Measurements from ENCODE around the gene CCDC187. TPM values are rescaled to one million over a fixed set of nuclear protein-coding genes. Genes with fewer than 3 reads are reported as not detected.

CCDC187 gene
- total RNA-seq, 2 experiments from 2014 or later: 0.05 TPM; not detected in 1

GRCh38 chr9:136299541-136299940, 4.4 kb downstream of the CCDC187 start:
- intact Hi-C loops (cut with DNase I, micrococcal nuclease): no loop called here
- CTCF ChIA-PET: no interaction called here

GRCh38 chr9:136299116-136299515, 4.8 kb downstream of the CCDC187 start:
- no peak for ATAC-seq
- Mint-ChIP-seq H3K9me3 (ENCODE audit: low read depth) (no peaks in the 10 kb centered on the region), H3K4me1 (no peaks in the 10 kb centered on the region), H3K27ac (no peak overlapping the region), H3K27me3 (no peaks in the 10 kb centered on the region), H3K4me3 (no peak overlapping the region), H3K36me3 (ENCODE audit: low read depth) (no peaks in the 10 kb centered on the region)
- DNase-seq: no peak
- ChIA-PET CTCF (no interaction called here), POLR2A (no interaction called here)
- intact Hi-C loops (cut with DNase I, micrococcal nuclease): no loop called here

More at GRCh38 chr9:136299541-136299940, 4.4 kb downstream of the CCDC187 start:
- H3K4me3 Mint-ChIP-seq: no peak overlapping the region
- H3K27ac Mint-ChIP-seq: no peak overlapping the region
- POLR2A ChIA-PET: no interaction called here
- no peaks in the 10 kb centered on the region for H3K27me3 Mint-ChIP-seq
- DNase-seq (no peak), ATAC-seq (no peak)
- no peaks in the 10 kb centered on the region for H3K36me3 Mint-ChIP-seq (ENCODE audit: low read depth)
- H3K4me1 Mint-ChIP-seq: no peaks in the 10 kb centered on the region
- no peaks in the 10 kb centered on the region for H3K9me3 Mint-ChIP-seq (ENCODE audit: low read depth)

- CTCF ChIA-PET: no interaction called here
- no peaks in the 10 kb centered on the region for H3K36me3 Mint-ChIP-seq (ENCODE audit: low read depth)
- POLR2A ChIA-PET: no interaction called here
Observed at GRCh38 chr9:136297766-136298735, 5.8 kb downstream of the CCDC187 start.

GRCh38 chr9:136297016-136297691, 6.7 kb downstream of the CCDC187 start:
- H3K4me3 Mint-ChIP-seq: no peak overlapping the region
- H3K4me1 Mint-ChIP-seq: no peaks in the 10 kb centered on the region
- ChIA-PET CTCF (interaction anchor here (0.6 kb wide), 1 partner anchor 17 kb away, joined by 5 read pairs; no protein-coding TSS in a partner anchor), POLR2A (no interaction called here)
- intact Hi-C loops (cut with DNase I, micrococcal nuclease): no loop called here
- H3K27ac Mint-ChIP-seq: no peak overlapping the region
- H3K9me3 Mint-ChIP-seq (ENCODE audit: low read depth): no peaks in the 10 kb centered on the region
- DNase-seq: no peak
- H3K27me3 Mint-ChIP-seq: no peaks in the 10 kb centered on the region
- no peaks in the 10 kb centered on the region for H3K36me3 Mint-ChIP-seq (ENCODE audit: low read depth)
- ATAC-seq: no peak

More at GRCh38 chr9:136297766-136298735, 5.8 kb downstream of the CCDC187 start:
- H3K9me3 Mint-ChIP-seq (ENCODE audit: low read depth): no peaks in the 10 kb centered on the region
- H3K4me1 Mint-ChIP-seq: no peaks in the 10 kb centered on the region
- no peaks in the 10 kb centered on the region for H3K27me3 Mint-ChIP-seq
- H3K4me3 Mint-ChIP-seq: no peak overlapping the region
- DNase-seq: no peak
- intact Hi-C loops (cut with DNase I, micrococcal nuclease): no loop called here
- H3K27ac Mint-ChIP-seq: no peak overlapping the region
- ATAC-seq: no peak

- CTCF ChIA-PET: interaction anchor here (0.6 kb wide), 1 partner anchor 18 kb away, joined by 5 read pairs; no protein-coding TSS in a partner anchor
- H3K4me1 Mint-ChIP-seq: no peaks in the 10 kb centered on the region
- no peaks in the 10 kb centered on the region for H3K9me3 Mint-ChIP-seq (ENCODE audit: low read depth)
- DNase-seq: no peak
- H3K27ac Mint-ChIP-seq: no peak overlapping the region
- H3K4me3 Mint-ChIP-seq: no peak overlapping the region
- intact Hi-C loops (cut with DNase I, micrococcal nuclease): no loop called here
- POLR2A ChIA-PET: no interaction called here
- no peaks in the 10 kb centered on the region for H3K27me3 Mint-ChIP-seq
- ATAC-seq: no peak
- no peaks in the 10 kb centered on the region for H3K36me3 Mint-ChIP-seq (ENCODE audit: low read depth)
Observed at GRCh38 chr9:136296434-136297015, 7.4 kb downstream of the CCDC187 start.

- Mint-ChIP-seq H3K4me3 (no peak overlapping the region), H3K36me3 (ENCODE audit: low read depth) (no peaks in the 10 kb centered on the region), H3K4me1 (no peaks in the 10 kb centered on the region), H3K27ac (no peak overlapping the region), H3K9me3 (ENCODE audit: low read depth) (no peaks in the 10 kb centered on the region), H3K27me3 (no peaks in the 10 kb centered on the region)
- intact Hi-C loops (cut with DNase I, micrococcal nuclease): no loop called here
- DNase-seq: no peak
- no peak for ATAC-seq
- POLR2A ChIA-PET: no interaction called here
- CTCF ChIA-PET: no interaction called here
Observed at GRCh38 chr9:136295542-136296433, 8.1 kb downstream of the CCDC187 start.

- ATAC-seq (no peak), DNase-seq (no peak)
- no peaks in the 10 kb centered on the region for H3K36me3 Mint-ChIP-seq (ENCODE audit: low read depth)
- ChIA-PET CTCF (no interaction called here), POLR2A (no interaction called here)
- H3K27ac Mint-ChIP-seq: no peak overlapping the region
- H3K4me1 Mint-ChIP-seq: no peaks in the 10 kb centered on the region
- H3K4me3 Mint-ChIP-seq: no peak overlapping the region
- H3K9me3 Mint-ChIP-seq (ENCODE audit: low read depth): no peaks in the 10 kb centered on the region
- no peaks in the 10 kb centered on the region for H3K27me3 Mint-ChIP-seq
- intact Hi-C loops (cut with DNase I, micrococcal nuclease): no loop called here
Observed at GRCh38 chr9:136295055-136295454, 8.8 kb downstream of the CCDC187 start.

- Mint-ChIP-seq H3K4me1 (no peaks in the 10 kb centered on the region), H3K27me3 (no peaks in the 10 kb centered on the region), H3K4me3 (no peak overlapping the region), H3K9me3 (ENCODE audit: low read depth) (no peaks in the 10 kb centered on the region), H3K36me3 (ENCODE audit: low read depth) (no peaks in the 10 kb centered on the region), H3K27ac (no peak overlapping the region)
- ATAC-seq: no peak
- no peak for DNase-seq
- CTCF ChIA-PET: no interaction called here
- intact Hi-C loops (cut with DNase I, micrococcal nuclease): no loop called here
- POLR2A ChIA-PET: no interaction called here
Observed at GRCh38 chr9:136294437-136294836, 9.5 kb downstream of the CCDC187 start.

GRCh38 chr9:136293476-136294077, 10.3 kb downstream of the CCDC187 start:
- Mint-ChIP-seq H3K9me3 (ENCODE audit: low read depth) (no peaks in the 10 kb centered on the region), H3K4me1 (no peaks in the 10 kb centered on the region), H3K27ac (no peak overlapping the region), H3K27me3 (no peaks in the 10 kb centered on the region), H3K4me3 (no peak overlapping the region), H3K36me3 (ENCODE audit: low read depth) (no peaks in the 10 kb centered on the region)
- ChIA-PET CTCF (no interaction called here), POLR2A (no interaction called here)
- no peak for DNase-seq
- intact Hi-C loops (cut with DNase I, micrococcal nuclease): no loop called here
- no peak for ATAC-seq

GRCh38 chr9:136292591-136293448, 11.1 kb downstream of the CCDC187 start:
- ChIA-PET POLR2A (no interaction called here), CTCF (no interaction called here)
- no peaks in the 10 kb centered on the region for H3K4me1 Mint-ChIP-seq
- H3K9me3 Mint-ChIP-seq (ENCODE audit: low read depth): no peaks in the 10 kb centered on the region
- H3K36me3 Mint-ChIP-seq (ENCODE audit: low read depth): no peaks in the 10 kb centered on the region
- no peaks in the 10 kb centered on the region for H3K27me3 Mint-ChIP-seq
- no peak overlapping the region for H3K4me3 Mint-ChIP-seq
- intact Hi-C loops (cut with DNase I, micrococcal nuclease): no loop called here
- H3K27ac Mint-ChIP-seq: no peak overlapping the region
- ATAC-seq (no peak), DNase-seq (no peak)
